HEK293 (cell line): Measurements from ENCODE around the gene KIF13A.

Experiments
- KLF16 ChIP-seq: fragments of 450-650 bp; formaldehyde crosslinking; IDR thresholded peaks from 2 replicates; pipeline ENCODE4 v1.5.1; 2017; ENCODE audit warnings: missing biosample characterization, missing genetic modification characterization
- OSR2 ChIP-seq: fragments of 450-650 bp; formaldehyde crosslinking; IDR thresholded peaks from 2 replicates; pipeline ENCODE4 v1.5.1; 2016; ENCODE audit warnings: missing biosample characterization, missing genetic modification characterization
- ZFHX2 ChIP-seq: fragments of 450-650 bp; formaldehyde crosslinking; conservative IDR thresholded peaks from 2 replicates; pipeline ENCODE4 v1.5.1; 2016; ENCODE audit warnings: missing biosample characterization, missing genetic modification characterization
- ZIC2 ChIP-seq: fragments of 450-650 bp; formaldehyde crosslinking; IDR thresholded peaks from 2 replicates; pipeline ENCODE4 v1.5.1; 2016; ENCODE audit warnings: missing biosample characterization, missing genetic modification characterization
- ZNF211 ChIP-seq: fragments of 450-650 bp; formaldehyde crosslinking; IDR thresholded peaks from 2 replicates; pipeline ENCODE4 v1.5.1; 2016; ENCODE audit warnings: low read depth, missing biosample characterization, missing genetic modification characterization
- ZNF248 ChIP-seq: fragments of 450-650 bp; formaldehyde crosslinking; IDR thresholded peaks from 2 replicates; pipeline ENCODE4 v1.5.1; 2017; ENCODE audit warnings: missing biosample characterization, missing genetic modification characterization
- ZNF544 ChIP-seq: fragments of 450-650 bp; formaldehyde crosslinking; IDR thresholded peaks from 2 replicates; pipeline ENCODE4 v1.5.0; 2017; ENCODE audit warnings: missing biosample characterization, missing genetic modification characterization
- ZNF660 ChIP-seq: fragments of 450-650 bp; IDR thresholded peaks from 2 replicates; pipeline ENCODE4 v1.5.1; 2018; ENCODE audit warnings: missing biosample characterization, mild to moderate bottlenecking, missing genetic modification characterization
- TF ChIP-seq, protein P1 (sequence below): fragments of 450-650 bp; formaldehyde crosslinking; optimal IDR thresholded peaks from 2 replicates; pipeline ENCODE3; 2016; ENCODE audit warnings: missing biosample characterization, mild to moderate bottlenecking, missing genetic modification characterization
- TF ChIP-seq, protein P2 (sequence below): fragments of 450-650 bp; formaldehyde crosslinking; IDR thresholded peaks from 2 replicates; pipeline ENCODE4 v1.5.1; 2016; ENCODE audit warnings: missing biosample characterization, missing genetic modification characterization
- TF ChIP-seq, protein P3 (sequence below): fragments of 450-650 bp; formaldehyde crosslinking; IDR thresholded peaks from 2 replicates; pipeline ENCODE4 v1.5.1; 2016; ENCODE audit warnings: missing biosample characterization, missing genetic modification characterization
- TF ChIP-seq, protein P4 (sequence below): fragments of 450-650 bp; formaldehyde crosslinking; IDR thresholded peaks from 2 replicates; pipeline ENCODE4 v1.5.1; 2016; ENCODE audit warnings: missing biosample characterization, missing genetic modification characterization

DNA sequence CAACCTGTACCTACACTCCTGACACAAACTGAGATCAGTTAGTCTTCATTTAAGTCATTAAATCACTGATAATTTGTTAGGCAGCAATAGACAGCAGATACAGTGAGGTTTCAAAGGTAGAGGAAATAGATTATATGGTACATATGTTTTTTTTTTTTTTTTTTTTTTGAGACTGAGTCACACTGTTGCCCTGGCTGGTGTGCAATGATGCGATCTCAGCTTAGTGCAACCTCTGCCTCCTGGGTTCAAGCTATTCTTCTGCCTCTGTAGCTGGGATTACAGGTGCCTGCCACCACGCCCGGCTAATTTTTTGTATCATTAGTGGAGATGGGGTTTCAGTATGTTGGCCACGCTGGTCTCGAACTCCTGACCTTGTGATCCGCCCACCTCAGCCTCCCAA, 38.2 kb upstream of the KIF13A start:
- TF ChIP-seq, protein P1, sequence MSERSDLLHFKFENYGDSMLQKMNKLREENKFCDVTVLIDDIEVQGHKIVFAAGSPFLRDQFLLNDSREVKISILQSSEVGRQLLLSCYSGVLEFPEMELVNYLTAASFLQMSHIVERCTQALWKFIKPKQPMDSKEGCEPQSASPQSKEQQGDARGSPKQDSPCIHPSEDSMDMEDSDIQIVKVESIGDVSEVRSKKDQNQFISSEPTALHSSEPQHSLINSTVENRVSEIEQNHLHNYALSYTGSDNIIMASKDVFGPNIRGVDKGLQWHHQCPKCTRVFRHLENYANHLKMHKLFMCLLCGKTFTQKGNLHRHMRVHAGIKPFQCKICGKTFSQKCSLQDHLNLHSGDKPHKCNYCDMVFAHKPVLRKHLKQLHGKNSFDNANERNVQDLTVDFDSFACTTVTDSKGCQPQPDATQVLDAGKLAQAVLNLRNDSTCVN (tag by site-specific recombination), result no peak
- TF ChIP-seq, protein P2, sequence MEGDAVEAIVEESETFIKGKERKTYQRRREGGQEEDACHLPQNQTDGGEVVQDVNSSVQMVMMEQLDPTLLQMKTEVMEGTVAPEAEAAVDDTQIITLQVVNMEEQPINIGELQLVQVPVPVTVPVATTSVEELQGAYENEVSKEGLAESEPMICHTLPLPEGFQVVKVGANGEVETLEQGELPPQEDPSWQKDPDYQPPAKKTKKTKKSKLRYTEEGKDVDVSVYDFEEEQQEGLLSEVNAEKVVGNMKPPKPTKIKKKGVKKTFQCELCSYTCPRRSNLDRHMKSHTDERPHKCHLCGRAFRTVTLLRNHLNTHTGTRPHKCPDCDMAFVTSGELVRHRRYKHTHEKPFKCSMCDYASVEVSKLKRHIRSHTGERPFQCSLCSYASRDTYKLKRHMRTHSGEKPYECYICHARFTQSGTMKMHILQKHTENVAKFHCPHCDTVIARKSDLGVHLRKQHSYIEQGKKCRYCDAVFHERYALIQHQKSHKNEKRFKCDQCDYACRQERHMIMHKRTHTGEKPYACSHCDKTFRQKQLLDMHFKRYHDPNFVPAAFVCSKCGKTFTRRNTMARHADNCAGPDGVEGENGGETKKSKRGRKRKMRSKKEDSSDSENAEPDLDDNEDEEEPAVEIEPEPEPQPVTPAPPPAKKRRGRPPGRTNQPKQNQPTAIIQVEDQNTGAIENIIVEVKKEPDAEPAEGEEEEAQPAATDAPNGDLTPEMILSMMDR (tag by site-specific recombination), result no peak
- TF ChIP-seq, protein P3, sequence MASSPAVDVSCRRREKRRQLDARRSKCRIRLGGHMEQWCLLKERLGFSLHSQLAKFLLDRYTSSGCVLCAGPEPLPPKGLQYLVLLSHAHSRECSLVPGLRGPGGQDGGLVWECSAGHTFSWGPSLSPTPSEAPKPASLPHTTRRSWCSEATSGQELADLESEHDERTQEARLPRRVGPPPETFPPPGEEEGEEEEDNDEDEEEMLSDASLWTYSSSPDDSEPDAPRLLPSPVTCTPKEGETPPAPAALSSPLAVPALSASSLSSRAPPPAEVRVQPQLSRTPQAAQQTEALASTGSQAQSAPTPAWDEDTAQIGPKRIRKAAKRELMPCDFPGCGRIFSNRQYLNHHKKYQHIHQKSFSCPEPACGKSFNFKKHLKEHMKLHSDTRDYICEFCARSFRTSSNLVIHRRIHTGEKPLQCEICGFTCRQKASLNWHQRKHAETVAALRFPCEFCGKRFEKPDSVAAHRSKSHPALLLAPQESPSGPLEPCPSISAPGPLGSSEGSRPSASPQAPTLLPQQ, result no peak
- TF ChIP-seq, protein P4, sequence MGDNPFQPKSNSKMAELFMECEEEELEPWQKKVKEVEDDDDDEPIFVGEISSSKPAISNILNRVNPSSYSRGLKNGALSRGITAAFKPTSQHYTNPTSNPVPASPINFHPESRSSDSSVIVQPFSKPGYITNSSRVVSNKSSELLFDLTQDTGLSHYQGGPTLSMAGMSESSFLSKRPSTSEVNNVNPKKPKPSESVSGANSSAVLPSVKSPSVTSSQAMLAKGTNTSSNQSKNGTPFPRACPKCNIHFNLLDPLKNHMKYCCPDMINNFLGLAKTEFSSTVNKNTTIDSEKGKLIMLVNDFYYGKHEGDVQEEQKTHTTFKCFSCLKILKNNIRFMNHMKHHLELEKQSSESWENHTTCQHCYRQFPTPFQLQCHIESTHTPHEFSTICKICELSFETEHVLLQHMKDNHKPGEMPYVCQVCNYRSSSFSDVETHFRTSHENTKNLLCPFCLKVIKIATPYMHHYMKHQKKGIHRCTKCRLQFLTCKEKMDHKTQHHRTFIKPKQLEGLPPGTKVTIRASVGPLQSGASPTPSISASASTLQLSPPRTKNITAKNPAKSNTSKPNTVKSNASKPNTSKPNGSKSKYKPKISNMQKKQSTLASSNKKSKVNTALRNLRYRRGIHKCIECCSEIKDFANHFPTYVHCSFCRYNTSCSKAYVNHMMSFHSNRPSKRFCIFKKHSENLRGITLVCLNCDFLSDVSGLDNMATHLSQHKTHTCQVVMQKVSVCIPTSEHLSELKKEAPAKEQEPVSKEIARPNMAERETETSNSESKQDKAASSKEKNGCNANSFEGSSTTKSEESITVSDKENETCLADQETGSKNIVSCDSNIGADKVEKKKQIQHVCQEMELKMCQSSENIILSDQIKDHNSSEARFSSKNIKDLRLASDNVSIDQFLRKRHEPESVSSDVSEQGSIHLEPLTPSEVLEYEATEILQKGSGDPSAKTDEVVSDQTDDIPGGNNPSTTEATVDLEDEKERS (tag by site-specific recombination), result no peak
- TF ChIP-seq OSR2 (no peak), ZNF248 (tag by site-specific recombination) (no peak), KLF16 (tag by site-specific recombination) (no peak), ZNF660 (tag by site-specific recombination) (no peak), ZFHX2 (tag by site-specific recombination) (no peak), ZNF211 (tag by site-specific recombination) (no peak), ZIC2 (no peak), ZNF544 (tag by site-specific recombination) (no peak)
